ENCODE results near the gene UTP4. TPM values are rescaled to one million over a fixed set of nuclear protein-coding genes. Genes with fewer than 3 reads are reported as not detected.

UTP4 gene
- polyA plus RNA-seq, 1 donor from 2014 or later: 18.5 TPM

- Histone ChIP-seq H3K4me3 (ENCODE audit: low read length) (peak overlapping the region; percentile 4), H3K9me3 (ENCODE audit: low read length) (no peaks in the 10 kb centered on the region), H3K9ac (ENCODE audit: low read length) (peak overlapping the region; percentile 47), H3K27me3 (ENCODE audit: insufficient read depth, low read depth, low read length) (no peaks in the 10 kb centered on the region), H3K4me2 (ENCODE audit: low read length) (no peak overlapping the region), H2AFZ (ENCODE audit: low read depth, low read length) (peak overlapping the region; percentile 23), H3K36me3 (ENCODE audit: insufficient read depth, low read length) (no peaks in the 10 kb centered on the region), H3K79me2 (replicated peaks; ENCODE audit: insufficient read depth, low read length) (no peaks in the 10 kb centered on the region), H3K9me2 (ENCODE audit: insufficient read depth, low read length) (no peaks in the 10 kb centered on the region), H3F3A (ENCODE audit: insufficient read depth, low read length, poor library complexity, severe bottlenecking) (no peaks in the 10 kb centered on the region), H3K27ac (ENCODE audit: low read length) (peak overlapping the region; percentile 62), H4K20me1 (ENCODE audit: insufficient read depth) (no peaks in the 10 kb centered on the region)
- TF ChIP-seq CTCF (IDR thresholded peaks at IDR 0.05; ENCODE audit: poor library complexity, severe bottlenecking) (peak; percentile 33), EZH2 (IDR thresholded peaks at IDR 0.05; ENCODE audit: borderline replicate concordance, insufficient read depth, low read length, poor library complexity, severe bottlenecking) (no peak), EP300 (conservative IDR thresholded peaks at IDR 0.05; ENCODE audit: poor library complexity, severe bottlenecking) (peak; percentile 21), MXI1 (conservative IDR thresholded peaks at IDR 0.05; ENCODE audit: poor library complexity, severe bottlenecking) (peak; percentile 61), POLR2AphosphoS5 (IDR thresholded peaks at IDR 0.05) (peak; percentile 31), SMC3 (conservative IDR thresholded peaks at IDR 0.05; ENCODE audit: poor library complexity) (peak; percentile 47), RAD21 (conservative IDR thresholded peaks at IDR 0.05) (peak; percentile 37), TAF1 (IDR thresholded peaks at IDR 0.05; ENCODE audit: low read depth) (no peak)
- TF ChIP-seq, protein P1, sequence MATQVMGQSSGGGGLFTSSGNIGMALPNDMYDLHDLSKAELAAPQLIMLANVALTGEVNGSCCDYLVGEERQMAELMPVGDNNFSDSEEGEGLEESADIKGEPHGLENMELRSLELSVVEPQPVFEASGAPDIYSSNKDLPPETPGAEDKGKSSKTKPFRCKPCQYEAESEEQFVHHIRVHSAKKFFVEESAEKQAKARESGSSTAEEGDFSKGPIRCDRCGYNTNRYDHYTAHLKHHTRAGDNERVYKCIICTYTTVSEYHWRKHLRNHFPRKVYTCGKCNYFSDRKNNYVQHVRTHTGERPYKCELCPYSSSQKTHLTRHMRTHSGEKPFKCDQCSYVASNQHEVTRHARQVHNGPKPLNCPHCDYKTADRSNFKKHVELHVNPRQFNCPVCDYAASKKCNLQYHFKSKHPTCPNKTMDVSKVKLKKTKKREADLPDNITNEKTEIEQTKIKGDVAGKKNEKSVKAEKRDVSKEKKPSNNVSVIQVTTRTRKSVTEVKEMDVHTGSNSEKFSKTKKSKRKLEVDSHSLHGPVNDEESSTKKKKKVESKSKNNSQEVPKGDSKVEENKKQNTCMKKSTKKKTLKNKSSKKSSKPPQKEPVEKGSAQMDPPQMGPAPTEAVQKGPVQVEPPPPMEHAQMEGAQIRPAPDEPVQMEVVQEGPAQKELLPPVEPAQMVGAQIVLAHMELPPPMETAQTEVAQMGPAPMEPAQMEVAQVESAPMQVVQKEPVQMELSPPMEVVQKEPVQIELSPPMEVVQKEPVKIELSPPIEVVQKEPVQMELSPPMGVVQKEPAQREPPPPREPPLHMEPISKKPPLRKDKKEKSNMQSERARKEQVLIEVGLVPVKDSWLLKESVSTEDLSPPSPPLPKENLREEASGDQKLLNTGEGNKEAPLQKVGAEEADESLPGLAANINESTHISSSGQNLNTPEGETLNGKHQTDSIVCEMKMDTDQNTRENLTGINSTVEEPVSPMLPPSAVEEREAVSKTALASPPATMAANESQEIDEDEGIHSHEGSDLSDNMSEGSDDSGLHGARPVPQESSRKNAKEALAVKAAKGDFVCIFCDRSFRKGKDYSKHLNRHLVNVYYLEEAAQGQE (IDR thresholded peaks at IDR 0.05; ENCODE audit: borderline replicate concordance): peak; percentile 27
Measured at GRCh38 chr16:69089091-69089910, 43.1 kb upstream of the UTP4 start.

GRCh38 chr16:69093974-69094373 lies 38.5 kb upstream of the UTP4 start:
- no peaks in the 10 kb centered on the region for H3K9me3 ChIP-seq (ENCODE audit: low read length)
- no peaks in the 10 kb centered on the region for H3K9me2 ChIP-seq (ENCODE audit: insufficient read depth, low read length)
- no peak overlapping the region for H2AFZ ChIP-seq (ENCODE audit: low read depth, low read length)
- no peaks in the 10 kb centered on the region for H3K36me3 ChIP-seq (ENCODE audit: insufficient read depth, low read length)
- H3F3A ChIP-seq (ENCODE audit: insufficient read depth, low read length, poor library complexity, severe bottlenecking): no peaks in the 10 kb centered on the region
- no peak overlapping the region for H3K4me2 ChIP-seq (ENCODE audit: low read length)
- no peaks in the 10 kb centered on the region for H3K79me2 ChIP-seq (replicated peaks; ENCODE audit: insufficient read depth, low read length)
- no peaks in the 10 kb centered on the region for H3K27me3 ChIP-seq (ENCODE audit: insufficient read depth, low read depth, low read length)
- TF ChIP-seq CTCF (IDR thresholded peaks at IDR 0.05; ENCODE audit: poor library complexity, severe bottlenecking): no peak
- no peak for TF ChIP-seq TAF1 (IDR thresholded peaks at IDR 0.05; ENCODE audit: low read depth)
- TF ChIP-seq, protein P1 (IDR thresholded peaks at IDR 0.05; ENCODE audit: borderline replicate concordance): no peak
- no peak for TF ChIP-seq SMC3 (conservative IDR thresholded peaks at IDR 0.05; ENCODE audit: poor library complexity)
- no peak for TF ChIP-seq RAD21 (conservative IDR thresholded peaks at IDR 0.05)
- TF ChIP-seq EP300 (conservative IDR thresholded peaks at IDR 0.05; ENCODE audit: poor library complexity, severe bottlenecking): no peak
- no peak for TF ChIP-seq EZH2 (IDR thresholded peaks at IDR 0.05; ENCODE audit: borderline replicate concordance, insufficient read depth, low read length, poor library complexity, severe bottlenecking)
- no peak for TF ChIP-seq MXI1 (conservative IDR thresholded peaks at IDR 0.05; ENCODE audit: poor library complexity, severe bottlenecking)
- no peak for TF ChIP-seq POLR2AphosphoS5 (IDR thresholded peaks at IDR 0.05)
- no peak overlapping the region for H3K27ac ChIP-seq (ENCODE audit: low read length)
- no peak overlapping the region for H3K4me3 ChIP-seq (ENCODE audit: low read length)
- no peak overlapping the region for H3K9ac ChIP-seq (ENCODE audit: low read length)
- H4K20me1 ChIP-seq (ENCODE audit: insufficient read depth): no peaks in the 10 kb centered on the region
